CD4-positive, alpha-beta T cell treated with Interleukin-17A for 4 hours (primary cell): Measurements from ENCODE around the gene ALK.
A peak's percentile ranks its signal among the peaks of the same experiment; 100 is the strongest.

Experiments
- DNase-seq: peaks from one replicate; pipeline ENCODE4 v3.0.0-alpha.2; 2020; ENCODE audit warnings: mixed read lengths

The ALK gene

GRCh38 chr2:29307519-29307918 lies 613.9 kb downstream of the ALK start:
- no peak for DNase-seq

DNA sequence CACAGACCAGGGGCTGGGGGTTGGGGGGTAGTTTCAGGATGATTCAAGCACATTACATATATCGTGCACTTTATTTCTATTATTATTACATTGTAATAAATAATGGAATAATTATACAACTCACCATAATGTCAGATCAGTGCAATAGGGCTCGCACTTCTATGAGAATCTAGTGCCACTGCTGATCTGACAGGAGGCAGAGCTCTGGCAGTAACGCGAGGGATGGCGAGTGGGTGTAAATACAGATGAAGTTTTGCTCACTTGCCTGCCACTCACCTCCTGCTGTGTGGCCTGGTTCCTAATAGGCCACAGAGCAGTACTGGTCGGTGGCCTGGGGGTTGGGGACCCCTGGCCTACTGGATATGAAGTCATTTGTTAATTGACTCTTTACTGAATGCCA lies 615.6 kb downstream of the ALK start:
- DNase-seq, result no peak

DNA sequence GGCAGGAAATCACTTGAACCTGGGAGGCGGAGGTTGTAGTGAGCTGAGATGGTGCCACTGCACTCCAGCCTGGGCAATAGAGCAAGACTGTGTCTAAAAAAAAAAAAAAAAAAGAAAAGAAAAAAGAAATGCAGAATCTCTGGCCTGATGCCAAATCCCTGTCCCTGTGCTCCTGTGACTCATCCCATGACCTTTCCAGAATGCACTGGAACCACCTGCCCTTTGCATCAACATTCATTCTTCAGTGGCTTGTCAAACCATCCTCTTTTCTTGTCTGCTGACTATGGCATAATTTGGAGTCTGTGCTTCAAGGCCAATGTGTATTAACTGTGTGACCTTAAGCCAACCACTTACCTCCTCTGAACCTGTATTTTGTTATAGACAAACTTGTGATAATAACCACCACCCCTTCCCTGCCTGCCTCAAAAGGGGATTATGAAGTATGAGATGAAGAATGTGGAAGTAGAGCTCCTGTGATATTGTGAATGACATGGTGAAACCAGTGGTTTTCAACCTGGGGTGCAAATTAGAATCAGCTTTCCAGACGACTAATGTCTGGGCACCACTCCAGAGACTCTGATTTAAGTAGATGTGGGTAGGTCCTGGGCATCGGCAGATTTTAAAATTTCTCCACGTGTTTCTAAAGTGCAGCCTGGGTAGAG lies 616.9 kb downstream of the ALK start:
- no peak for DNase-seq

DNA sequence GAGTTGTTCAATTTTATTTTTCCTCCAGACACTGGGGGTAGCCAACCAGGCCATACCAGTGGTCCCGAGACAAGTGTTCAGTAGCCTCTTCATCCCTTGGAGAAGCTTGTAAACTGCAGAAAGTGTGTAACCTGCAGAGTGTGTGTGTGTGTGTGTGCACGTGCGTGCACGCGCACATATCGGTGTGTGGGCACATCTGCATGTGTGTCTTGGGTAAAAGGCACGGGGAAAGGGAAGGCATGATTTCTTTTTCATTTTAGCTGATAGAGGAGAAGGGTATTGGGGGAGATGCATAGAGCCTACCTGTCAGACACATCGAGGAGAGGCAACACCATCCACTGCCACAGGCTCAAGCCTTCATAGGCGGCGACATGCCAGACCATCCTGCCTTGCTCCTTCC lies 624.8 kb downstream of the ALK start:
- DNase-seq, result no peak

GRCh38 chr2:29295845-29296244 lies 625.5 kb downstream of the ALK start:
- DNase-seq, result no peak

DNA sequence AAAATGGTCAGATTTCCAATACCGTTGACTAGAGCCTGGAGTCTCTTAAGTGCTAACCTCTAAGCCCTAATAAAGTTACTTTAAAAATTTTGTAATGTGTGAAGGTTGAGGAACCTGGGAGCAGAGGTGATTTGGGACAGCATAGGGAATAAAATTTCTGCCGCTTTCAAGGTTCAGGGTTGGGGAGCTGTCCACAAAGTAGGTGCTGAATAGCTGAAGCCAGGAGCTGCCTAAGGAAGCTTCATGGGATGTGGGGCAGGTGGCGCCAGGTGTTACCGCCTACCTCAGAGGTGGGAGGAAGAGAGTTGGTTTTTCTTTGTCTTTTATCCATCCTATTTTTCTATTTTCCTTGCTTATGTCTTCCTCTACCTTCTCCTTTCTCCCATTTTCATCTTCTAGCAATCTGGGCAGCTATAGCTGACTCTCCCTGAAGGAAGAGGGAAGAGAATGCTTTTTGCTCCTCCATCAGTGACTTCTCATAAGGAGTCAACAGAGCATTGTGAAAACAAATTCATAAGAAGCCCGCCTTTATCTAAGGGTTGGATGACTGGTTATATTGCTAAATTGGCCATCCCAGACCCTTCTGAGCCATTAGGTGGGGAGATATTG lies 627.5 kb downstream of the ALK start:
- DNase-seq, result peak; percentile 6

DNA sequence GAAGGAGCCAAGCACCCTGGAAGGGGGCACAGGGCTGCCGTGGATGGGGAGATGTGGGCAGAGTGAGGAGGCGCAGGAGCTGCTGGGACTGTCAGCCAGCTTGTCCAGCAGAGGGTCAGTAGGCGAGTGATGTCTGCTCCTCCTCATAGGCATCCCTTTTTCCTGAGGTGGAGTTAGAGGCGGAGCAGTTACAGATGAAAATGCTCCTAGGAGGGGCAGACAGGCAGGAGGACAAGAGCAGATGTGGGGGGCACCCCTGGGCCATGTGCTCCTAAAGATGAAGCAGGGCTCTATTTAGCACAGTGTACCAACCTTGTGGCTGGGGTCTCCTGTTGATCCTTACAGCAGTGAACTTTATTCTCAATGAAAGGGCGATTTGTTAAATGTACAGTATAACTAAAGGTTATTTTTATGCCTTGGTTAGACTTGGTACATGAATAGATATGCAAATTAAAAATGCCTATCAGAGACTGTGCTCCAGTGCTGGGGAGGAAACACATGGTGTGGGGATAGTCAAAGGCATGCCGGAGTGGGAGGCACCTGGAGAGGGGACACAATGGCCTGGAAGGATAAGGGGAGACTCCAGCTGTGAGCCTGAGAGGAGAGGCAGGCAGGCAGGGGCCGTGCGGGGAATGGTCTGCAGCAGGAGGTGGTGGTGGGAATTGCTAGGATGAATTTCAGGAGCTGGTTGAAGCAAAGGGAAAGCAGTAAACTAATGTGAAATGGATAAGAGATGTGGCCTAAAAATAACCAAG lies 630.9 kb downstream of the ALK start:
- DNase-seq, result no peak

DNA sequence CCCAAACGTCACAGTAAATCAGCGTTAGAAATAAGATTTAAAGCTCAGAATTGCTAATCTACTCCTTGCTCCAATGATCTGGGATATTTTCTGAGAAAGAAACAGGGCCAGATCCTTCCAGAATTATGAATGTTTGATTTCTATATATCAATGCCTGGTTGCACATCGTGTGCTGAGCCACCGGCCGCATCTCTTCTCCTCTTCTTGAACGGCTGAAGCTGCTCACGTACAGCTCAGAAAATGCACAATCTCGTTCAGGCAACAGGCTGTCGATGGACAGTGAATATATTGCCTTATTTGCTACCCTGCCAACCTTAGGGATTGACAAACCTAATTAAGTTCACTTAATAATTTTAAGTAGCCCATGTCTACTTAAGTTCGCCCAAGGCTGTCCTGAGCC lies 636.7 kb downstream of the ALK start:
- DNase-seq, result no peak

- DNase-seq, result no peak
These were observed 639.5 kb downstream of the ALK start for GRCh38 chr2:29281916-29282247.

DNA sequence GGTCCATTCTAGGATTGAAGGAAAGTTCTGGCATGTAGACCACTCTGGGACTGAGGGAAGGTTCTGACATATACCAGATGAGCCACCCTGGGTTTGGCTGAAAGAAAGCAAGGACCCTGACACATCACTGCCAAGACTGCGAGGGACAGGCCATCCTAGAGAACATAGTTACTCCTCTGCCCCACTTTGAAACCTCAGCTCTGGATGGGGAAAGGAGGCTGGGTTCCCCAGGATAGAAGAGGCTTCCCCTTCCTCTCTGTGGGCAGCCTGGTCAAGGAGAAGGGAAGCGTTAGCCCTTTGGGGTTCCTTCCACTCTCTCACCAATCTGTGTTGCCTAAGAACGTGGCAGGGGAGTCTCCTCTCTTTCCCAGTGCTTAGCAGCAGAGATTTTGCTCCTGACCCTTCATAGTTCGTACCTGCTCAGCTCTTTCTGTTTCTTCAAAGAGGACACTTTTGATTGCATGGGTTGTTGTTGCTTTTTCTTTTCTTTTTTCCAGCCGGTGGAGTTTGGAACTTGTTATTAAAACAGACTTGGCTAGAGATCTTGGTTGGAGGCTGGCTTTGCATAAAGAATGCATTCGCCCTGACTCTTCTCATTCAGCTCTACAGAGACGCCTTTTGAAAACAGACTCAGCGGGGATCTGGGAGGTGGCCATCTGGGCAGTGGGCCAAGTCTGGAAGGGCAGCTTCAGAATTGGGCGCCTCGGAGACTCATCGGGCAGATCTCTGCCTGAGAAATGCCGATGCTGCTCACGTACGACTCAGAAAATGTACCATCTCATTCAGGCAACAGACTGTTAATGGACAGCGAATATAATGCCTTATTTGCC lies 640.1 kb downstream of the ALK start:
- DNase-seq, result no peak

DNA sequence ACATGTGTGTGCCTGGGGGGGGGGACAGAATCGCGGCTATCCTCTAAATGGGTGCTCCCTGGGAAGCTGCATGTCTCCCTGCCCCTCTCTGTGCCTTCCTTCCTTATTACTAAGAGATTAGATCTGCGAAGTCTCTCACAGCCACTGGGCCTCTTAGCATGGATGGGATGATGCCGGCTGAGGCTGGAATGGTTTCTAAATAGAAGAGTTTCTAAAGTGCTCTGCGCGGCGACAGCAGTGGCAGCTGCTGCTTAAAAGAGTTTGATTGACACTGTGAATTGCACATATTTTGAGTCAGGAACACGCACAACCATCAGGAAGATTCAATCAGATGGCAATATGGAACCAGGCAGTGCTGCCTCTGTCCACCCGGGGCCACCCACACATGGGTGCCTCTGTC lies 642.4 kb downstream of the ALK start:
- no peak for DNase-seq

GRCh38 chr2:29276151-29276550 lies 645.2 kb downstream of the ALK start:
- DNase-seq, result no peak

- DNase-seq, result no peak
These were observed 646.2 kb downstream of the ALK start for GRCh38 chr2:29275186-29275585.

- no peak for DNase-seq
These were observed 647.4 kb downstream of the ALK start for GRCh38 chr2:29273685-29274611.

- DNase-seq, result no peak
These were observed 648.2 kb downstream of the ALK start for GRCh38 chr2:29273004-29273684.

DNA sequence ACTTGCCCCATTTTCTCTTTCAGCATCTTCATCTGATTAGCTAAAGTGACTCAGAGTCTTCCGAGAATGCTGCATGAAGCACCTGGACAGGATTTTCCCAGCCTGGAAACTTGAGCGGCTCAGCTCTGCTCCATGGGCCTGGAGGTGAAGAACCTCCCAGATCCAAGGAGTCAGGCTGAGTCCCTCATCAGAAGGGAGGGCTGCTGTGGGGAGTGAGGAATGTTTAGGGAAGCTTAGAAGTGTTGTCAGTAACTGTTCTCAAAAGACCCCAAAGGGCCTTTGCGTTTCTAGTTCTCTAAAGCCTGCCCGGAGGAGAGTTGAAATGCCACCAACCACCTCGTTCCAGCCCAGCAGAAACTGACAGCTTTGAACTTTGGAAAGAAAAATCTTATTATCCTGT lies 649.1 kb downstream of the ALK start:
- DNase-seq, result no peak

GRCh38 chr2:29270701-29271121 lies 650.7 kb downstream of the ALK start:
- no peak for DNase-seq

DNA sequence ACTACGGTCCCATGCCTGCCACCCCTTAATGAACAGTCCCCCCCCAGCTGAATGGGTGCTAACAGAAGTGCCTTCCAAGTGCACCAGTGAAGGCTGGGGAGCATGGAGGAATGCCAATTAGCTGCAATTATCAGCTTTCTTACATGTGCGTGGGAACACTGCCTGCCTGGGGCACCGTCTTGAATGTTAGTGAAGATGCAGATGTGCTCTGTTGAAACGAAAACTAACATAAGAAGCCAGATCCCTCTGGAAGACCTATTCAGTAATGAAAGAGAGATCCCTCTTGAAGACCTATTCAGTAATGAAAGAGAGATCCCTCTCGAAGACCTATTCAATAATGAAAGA lies 651.6 kb downstream of the ALK start:
- no peak for DNase-seq

- DNase-seq, result no peak
These were observed 652.2 kb downstream of the ALK start for GRCh38 chr2:29269095-29269764.

DNA sequence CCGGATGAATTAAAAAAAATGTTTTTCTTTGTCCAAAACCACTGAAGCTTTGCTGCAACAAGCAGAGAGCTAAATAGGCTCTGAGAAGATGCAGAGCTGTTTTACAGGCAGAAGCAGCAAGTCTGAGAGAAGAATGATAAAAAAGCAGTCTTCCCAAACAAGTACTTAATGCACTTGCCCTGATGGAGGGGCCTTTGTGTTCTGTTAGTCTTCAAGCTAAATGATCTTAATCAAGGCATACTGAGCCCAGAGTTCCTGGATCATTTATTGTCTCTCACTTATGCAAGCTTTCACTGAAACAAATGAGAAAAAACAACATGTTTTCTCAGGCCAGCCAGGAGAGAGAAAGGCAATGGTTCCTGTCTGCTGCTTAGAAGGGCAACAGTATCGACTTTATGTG lies 653.7 kb downstream of the ALK start:
- no peak for DNase-seq

GRCh38 chr2:29263886-29264285 lies 657.5 kb downstream of the ALK start:
- no peak for DNase-seq
